ENCODE results near the gene PIEZO1.

DNA sequence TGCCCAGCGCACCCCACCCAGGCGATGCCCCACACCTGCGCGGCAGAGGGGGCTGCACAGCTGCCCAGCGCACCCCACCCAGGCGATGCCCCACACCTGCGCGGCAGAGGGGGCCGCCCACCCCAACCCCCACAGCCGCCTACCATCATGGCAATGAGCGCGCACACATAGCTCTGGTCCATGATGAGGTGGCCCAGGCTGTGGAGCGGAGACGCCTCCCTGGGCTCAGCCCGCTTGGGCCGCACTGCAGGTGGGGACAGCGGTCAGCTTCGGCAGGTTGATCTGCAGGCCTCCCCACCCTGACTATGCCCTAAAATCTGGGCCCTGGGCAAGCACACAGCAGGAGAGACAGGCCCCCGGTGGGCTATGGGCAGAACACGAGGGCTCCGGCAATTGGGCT lies 48.5 kb downstream of the PIEZO1 start:
- TF ChIP-seq SMC3 (IDR thresholded peaks at IDR 0.05; ENCODE audit: borderline replicate concordance, low read length) (no peak), EZH2 (IDR thresholded peaks at IDR 0.05; ENCODE audit: borderline replicate concordance, control insufficient read depth, low read depth, low read length) (no peak), EED (IDR thresholded peaks at IDR 0.05; ENCODE audit: low read depth) (no peak), NFYB (IDR thresholded peaks at IDR 0.05; ENCODE audit: insufficient read depth, low read depth, low read length) (no peak), POU2F2 (IDR thresholded peaks at IDR 0.05; ENCODE audit: borderline replicate concordance, low read depth, low read length) (no peak), HDAC2 (IDR thresholded peaks at IDR 0.05) (no peak), HCFC1 (IDR thresholded peaks at IDR 0.05; ENCODE audit: low read length) (no peak), ZNF274 (IDR thresholded peaks at IDR 0.05; ENCODE audit: insufficient read depth, insufficient read length) (no peak)
- TF ChIP-seq, protein P1, sequence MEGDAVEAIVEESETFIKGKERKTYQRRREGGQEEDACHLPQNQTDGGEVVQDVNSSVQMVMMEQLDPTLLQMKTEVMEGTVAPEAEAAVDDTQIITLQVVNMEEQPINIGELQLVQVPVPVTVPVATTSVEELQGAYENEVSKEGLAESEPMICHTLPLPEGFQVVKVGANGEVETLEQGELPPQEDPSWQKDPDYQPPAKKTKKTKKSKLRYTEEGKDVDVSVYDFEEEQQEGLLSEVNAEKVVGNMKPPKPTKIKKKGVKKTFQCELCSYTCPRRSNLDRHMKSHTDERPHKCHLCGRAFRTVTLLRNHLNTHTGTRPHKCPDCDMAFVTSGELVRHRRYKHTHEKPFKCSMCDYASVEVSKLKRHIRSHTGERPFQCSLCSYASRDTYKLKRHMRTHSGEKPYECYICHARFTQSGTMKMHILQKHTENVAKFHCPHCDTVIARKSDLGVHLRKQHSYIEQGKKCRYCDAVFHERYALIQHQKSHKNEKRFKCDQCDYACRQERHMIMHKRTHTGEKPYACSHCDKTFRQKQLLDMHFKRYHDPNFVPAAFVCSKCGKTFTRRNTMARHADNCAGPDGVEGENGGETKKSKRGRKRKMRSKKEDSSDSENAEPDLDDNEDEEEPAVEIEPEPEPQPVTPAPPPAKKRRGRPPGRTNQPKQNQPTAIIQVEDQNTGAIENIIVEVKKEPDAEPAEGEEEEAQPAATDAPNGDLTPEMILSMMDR (IDR thresholded peaks at IDR 0.05 in 2 of 3, conservative IDR thresholded peaks at IDR 0.05 in 1 of 3; ENCODE audit: control insufficient read depth in 2 of 3, extremely low read depth in 1 of 3, insufficient read depth in 1 of 3, low read depth in 3 of 3, low read length in 3 of 3): no peak
- TF ChIP-seq, protein P2, sequence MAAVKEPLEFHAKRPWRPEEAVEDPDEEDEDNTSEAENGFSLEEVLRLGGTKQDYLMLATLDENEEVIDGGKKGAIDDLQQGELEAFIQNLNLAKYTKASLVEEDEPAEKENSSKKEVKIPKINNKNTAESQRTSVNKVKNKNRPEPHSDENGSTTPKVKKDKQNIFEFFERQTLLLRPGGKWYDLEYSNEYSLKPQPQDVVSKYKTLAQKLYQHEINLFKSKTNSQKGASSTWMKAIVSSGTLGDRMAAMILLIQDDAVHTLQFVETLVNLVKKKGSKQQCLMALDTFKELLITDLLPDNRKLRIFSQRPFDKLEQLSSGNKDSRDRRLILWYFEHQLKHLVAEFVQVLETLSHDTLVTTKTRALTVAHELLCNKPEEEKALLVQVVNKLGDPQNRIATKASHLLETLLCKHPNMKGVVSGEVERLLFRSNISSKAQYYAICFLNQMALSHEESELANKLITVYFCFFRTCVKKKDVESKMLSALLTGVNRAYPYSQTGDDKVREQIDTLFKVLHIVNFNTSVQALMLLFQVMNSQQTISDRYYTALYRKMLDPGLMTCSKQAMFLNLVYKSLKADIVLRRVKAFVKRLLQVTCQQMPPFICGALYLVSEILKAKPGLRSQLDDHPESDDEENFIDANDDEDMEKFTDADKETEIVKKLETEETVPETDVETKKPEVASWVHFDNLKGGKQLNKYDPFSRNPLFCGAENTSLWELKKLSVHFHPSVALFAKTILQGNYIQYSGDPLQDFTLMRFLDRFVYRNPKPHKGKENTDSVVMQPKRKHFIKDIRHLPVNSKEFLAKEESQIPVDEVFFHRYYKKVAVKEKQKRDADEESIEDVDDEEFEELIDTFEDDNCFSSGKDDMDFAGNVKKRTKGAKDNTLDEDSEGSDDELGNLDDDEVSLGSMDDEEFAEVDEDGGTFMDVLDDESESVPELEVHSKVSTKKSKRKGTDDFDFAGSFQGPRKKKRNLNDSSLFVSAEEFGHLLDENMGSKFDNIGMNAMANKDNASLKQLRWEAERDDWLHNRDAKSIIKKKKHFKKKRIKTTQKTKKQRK (IDR thresholded peaks at IDR 0.05; ENCODE audit: low read depth, low read length): no peak

Measured in GM12878 (cell line).